ENCODE results near the gene ZNF618.
"Not testable (repeated sequence)": the region's sequence is repeated elsewhere in the genome, so short reads cannot be mapped to it uniquely, and the experiment has no call there.

The ZNF618 gene

DNA sequence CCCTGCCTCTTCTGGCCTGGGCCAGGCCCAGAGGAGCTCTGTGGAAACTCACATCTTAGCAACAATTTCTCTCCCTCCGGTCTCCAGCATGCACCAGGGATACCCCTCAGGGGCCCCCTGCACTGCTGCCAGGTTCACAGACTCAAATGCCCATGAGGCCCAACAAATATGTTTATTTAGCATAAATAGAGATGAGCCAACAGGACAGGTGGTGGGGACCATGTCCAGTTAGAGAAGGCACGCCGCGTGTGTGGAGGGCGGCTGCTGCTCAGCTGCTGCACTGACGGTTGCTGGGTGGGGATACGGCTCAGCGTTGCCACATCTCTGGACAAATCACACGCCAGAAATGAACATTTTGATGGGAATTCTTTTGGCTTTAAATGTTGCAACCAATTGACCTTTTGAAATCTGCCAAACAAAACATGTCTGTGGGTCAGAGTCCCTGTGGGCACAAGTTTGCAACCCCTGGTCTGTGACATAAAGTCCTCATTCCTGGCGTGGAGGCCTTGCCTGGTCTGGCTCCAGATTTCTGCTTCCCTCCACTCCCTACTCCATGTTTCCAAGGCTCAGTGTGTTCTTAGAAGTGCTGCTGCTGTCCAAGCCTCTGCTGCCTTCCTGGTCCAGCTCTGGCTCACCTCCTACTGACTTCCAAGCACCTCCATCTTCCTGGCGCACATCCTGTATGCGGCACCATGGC, 113.1 kb downstream of the ZNF618 start:
- DNase-seq (ENCODE audit: low read depth in 2 of 2): no peak

DNA sequence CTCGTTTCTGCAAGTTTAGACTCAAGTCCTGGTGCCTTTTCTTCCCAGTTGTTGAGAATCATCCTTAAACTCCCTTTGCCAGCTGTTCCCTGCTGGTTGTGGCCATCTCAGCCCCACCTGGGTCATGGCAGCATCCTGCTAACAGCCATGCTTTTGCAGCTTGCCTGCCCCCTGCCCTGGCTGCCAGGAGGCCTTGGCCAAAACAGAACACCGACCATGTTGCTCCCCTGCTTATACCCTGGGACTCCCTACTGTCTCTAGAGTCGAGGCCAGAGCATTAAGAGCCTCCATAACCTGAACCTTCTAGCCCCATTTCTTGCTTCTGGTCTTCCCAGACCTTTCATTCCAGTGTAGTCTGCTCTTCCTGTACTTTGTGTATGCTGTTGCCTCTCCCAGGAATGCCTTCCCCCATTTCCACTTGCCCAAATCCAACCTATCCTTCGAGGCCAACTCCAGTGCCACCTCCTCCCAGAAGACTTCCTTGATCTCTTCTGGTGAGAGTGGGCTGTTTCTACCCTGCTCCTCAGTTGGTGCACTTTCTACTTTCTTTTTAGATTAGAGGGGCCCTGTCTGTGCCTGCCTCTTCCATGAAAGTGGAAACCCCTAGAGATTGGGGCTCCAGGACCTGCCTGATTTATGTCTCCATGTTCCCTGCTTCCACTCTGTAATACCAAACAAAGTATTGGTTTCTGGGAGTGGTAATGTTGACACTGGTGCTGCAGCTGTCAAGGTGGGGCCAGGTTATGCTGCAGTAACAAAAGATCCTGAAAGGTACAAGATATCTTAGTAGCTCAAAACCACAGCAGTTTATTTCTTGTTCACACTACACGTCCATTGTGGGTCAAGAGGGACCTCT, 113.8 kb downstream of the ZNF618 start:
- no peak for DNase-seq (ENCODE audit: low read depth in 2 of 2)

DNA sequence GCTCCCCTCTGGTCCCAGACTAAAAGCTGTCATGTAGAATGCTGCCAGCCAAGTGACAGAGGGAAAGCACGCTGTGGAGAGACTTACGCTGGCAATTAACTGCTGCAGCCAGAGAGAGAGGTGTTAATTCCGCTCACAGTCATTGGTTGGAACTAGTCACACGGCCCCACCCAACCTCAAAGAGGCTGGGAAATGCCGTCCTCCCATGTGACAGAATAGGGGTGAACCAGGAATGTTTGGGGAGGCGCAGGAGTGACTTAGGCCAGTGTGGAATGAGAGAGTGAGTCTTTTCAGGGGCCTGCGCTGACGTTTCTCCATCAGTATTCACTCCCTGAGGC, 114.4 kb downstream of the ZNF618 start:
- no peak for DNase-seq (ENCODE audit: low read depth in 2 of 2)

- DNase-seq (ENCODE audit: low read depth in 2 of 2): no peak
These were observed 114.9 kb downstream of the ZNF618 start for GRCh38 chr9:113990975-113991471.

DNA sequence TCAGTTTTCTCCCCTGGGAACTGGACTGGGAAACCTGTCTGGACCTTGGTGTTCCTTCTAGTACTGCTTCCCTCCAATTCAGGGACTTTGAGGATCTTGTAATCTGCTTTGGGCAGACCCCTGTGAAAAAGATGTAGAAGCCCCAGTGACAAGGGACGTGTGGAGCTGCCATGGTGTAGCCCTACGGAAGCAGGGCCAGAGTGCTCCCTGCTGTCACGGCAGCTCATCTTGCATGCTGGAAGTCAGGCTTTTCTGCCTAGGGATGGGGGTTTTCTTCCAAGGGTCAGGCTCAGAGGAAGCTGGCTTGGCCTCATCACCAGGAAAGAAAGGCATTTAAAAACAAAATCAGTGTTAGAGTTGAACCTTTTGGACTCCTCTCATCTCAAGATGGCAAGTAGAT, 115.6 kb downstream of the ZNF618 start:
- DNase-seq (ENCODE audit: low read depth in 2 of 2): no peak

DNA sequence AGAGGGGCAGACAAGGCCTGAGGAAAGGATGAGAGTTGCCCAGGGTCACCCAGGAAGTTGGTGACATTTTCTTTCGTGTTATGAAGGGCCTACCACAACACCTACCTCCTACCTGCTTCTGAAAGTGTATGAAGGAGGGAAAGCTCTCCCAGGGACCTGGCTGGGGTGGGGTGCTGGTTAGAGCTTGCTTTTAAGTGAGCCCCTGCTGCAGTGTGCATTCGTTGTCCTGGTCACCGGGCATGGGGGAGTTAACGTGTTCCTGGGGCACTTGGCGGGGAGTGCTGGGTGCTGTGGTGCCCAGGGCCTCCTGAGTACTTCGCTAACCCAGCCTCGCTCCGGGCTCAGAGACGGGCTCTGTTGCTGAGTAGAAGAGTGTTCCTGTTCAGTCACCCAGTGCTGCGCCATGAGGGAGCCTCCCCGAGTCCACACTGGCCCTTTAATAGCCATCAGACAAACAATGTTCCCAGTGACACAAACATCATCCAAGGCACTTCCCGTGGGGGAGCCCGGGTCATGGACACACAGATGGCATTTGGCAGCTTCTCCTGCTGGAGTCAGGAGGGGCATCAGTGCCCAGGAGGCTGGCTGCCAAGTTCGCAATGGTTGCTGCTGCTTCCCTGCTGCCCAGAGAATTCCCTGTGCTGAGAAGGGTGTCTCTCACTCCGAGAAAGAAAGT, 116.3 kb downstream of the ZNF618 start:
- no peak for DNase-seq (ENCODE audit: low read depth in 2 of 2)

GRCh38 chr9:113992994-113993393, 116.9 kb downstream of the ZNF618 start:
- DNase-seq (ENCODE audit: low read depth in 2 of 2): no peak

GRCh38 chr9:113993838-113994540, 117.9 kb downstream of the ZNF618 start:
- no peak for DNase-seq (ENCODE audit: low read depth in 2 of 2)

DNA sequence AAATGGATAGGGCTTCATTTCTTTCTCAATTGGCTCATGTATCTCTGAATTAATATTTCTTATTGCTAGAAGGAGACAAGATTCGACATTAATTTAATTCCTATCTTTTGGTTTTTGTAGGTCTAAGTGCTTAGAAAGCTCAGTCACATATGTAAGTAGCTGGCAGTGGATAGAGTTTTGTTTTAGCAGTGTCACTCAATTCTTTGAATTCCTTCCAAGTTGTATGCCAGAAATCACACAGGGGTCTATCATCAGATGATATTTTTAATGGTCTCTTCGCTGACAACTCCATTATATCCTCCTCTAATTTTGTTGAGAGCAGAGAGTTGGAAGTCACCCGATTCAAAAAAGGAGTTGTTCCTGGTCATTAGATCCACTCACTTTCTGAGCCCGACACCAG, 119.3 kb downstream of the ZNF618 start:
- DNase-seq (ENCODE audit: low read depth in 2 of 2): no peak

DNA sequence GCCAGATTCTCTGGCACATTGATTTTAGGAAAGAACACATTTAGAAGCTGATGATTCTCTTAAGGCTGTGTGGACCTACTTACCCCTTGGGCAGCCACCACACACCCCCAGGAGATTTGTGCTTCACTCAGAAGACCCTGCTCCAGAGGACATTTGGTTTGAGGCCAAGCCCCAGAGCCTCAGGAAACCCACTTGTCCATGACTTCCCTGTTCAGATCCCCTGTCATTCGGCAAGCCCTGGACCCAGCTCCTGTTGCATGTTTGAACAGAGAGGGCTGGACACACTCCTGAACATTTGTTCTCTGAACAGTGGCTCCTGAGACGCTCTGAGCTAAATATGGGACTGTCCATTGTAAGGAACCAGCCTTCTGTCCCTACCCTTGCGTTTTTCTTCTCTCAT, 119.9 kb downstream of the ZNF618 start:
- DNase-seq (ENCODE audit: low read depth in 2 of 2): no peak

DNA sequence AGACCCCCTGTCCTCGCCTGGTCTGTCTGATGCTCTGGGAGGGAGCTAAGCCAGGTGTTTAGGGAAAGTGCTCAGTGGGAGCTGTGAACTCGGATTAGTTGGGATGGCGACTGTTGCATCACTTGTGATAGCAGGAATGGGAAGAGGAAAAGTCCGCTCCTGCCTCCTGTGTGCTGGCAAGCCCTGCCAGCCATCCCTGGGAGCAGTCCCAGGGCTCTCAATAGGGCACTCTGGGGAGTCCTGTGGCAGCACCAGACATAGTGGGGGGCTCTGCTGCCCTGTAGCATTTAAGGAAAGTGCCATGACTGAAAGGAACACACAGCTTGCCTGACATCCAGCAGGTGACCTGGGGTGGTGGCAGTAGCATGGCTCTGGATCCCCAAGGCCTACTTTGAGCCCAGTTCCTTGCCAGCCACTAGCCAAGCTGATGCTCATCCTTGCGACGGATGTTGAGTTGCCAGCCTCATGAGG, 120.5 kb downstream of the ZNF618 start:
- DNase-seq (ENCODE audit: low read depth in 2 of 2): no peak

- DNase-seq (ENCODE audit: low read depth in 2 of 2): not testable (repeated sequence)
These were observed 121.0 kb downstream of the ZNF618 start for GRCh38 chr9:113997064-113997463.

DNA sequence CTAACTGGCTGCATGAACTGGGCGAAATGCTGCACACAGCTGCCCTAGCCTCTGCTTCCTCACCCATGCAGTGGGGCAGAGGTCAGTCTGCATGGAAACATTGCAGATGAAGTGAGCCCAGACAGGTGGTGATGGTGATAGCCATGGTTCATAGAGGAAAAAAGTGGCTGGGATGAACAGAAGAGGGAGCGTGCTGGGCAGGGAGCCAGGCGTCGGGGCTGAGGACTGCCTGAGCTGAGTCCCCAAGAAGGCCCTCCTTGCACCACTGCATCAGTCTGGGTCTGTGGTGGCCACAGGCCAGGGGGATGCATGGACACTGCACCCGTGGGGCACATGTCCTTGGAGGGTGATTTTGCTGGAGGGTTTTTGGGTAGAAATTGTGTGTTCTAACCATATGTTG, 121.5 kb downstream of the ZNF618 start:
- DNase-seq (ENCODE audit: low read depth in 2 of 2): no peak

DNA sequence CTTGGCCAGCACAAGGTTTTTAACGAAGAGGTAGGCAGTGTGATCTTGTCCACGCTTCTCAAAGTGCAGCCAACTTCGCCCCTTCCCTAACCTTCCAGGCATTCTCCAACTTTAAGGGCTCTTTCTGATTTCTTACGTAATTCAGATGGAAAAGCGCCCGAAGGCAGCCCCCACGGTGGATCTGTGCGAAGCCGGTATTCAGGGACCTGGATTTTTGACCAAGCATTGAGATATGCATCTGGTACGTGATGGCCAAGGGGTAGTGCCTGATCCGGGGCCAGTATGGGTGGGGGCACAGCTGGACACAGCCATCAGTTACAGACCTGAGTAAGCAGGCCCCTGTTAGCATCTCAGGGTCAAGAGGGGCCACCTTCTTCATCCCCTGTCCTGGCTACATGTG, 122.0 kb downstream of the ZNF618 start:
- no peak for DNase-seq (ENCODE audit: low read depth in 2 of 2)

DNA sequence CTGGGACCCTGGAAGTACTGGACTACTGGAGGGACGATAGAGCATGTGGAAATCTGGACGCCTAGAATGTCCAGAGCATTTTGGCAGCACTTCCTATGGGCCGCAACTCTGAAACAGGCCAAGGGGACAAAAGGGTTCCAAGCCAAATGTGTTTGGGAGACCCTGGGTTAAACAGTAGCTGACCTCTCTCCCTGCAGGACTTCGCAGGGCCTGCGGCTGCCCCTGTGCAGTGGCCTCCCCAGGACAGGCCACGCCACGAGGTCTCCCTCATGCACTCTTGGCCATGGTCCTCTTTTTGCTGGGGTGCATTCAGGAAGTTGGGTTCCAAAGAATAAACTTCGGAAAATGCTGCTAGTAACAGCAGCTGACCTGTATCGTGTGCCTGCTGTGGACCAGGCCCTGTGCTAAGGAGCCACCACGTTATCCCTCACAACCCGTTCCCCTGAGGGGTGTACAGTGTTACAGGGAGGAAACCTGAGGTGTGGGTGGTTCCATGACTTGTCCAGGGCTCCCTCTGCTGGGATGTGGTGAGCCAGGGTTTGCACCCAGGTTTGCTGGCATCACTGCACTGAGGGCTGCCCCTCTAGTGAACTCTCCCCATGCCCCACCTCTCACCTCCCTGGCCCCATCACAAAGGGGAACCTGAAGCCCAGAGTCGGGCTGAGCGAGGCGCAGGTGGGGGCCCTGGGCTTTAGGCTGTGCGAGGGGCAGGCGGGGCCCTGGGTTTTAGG, 122.6 kb downstream of the ZNF618 start:
- DNase-seq (ENCODE audit: low read depth in 2 of 2): no peak

- no peak for DNase-seq (ENCODE audit: low read depth in 2 of 2)
These were observed 123.3 kb downstream of the ZNF618 start for GRCh38 chr9:113999256-114000062.

- DNase-seq (ENCODE audit: low read depth in 2 of 2): no peak
These were observed 124.0 kb downstream of the ZNF618 start for GRCh38 chr9:114000063-114000454.

- DNase-seq (ENCODE audit: low read depth in 2 of 2): no peak
These were observed 124.7 kb downstream of the ZNF618 start for GRCh38 chr9:114000671-114001409.

DNA sequence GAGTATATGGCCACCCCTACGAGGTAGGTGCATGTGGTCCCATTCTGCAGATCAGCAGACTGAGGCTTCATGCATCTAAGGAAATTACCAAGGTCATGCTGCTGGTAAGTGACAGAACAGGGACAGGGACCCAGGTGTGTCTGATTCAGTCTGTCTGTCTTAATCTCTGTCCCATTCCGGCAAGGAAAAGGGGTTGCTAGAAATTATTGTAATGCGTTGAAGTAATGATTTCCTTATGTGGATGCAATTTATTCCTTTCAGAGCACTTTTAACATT, 125.2 kb downstream of the ZNF618 start:
- no peak for DNase-seq (ENCODE audit: low read depth in 2 of 2)

DNA sequence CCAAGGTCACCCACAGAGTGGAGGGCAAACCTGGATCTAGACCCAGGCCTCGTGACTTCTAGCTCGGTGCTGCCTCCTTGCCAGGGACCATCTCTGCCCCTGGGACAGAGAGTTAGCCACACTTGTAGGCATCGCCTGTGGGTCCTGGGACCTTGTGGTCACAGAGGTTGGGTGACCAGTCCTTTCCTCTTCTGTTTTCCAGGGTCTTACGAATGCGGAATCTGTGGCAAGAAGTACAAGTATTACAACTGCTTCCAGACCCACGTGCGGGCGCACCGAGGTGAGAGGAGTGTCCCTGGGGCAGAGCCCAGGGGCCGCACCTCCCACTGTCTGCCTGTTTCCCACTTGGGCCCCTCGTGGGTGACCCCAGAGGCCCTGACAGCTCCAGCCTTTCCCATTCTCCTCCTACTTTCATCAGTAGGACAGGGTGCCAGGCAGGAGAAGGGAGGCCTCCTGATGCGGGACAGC, 125.7 kb downstream of the ZNF618 start:
- DNase-seq (ENCODE audit: low read depth in 2 of 2): no peak

All from stimulated activated CD8-positive, alpha-beta memory T cell treated with anti-CD3 and anti-CD28 coated beads, Interleukin-15, amount 100 ng/mL, for 48 hours (primary cell).